GM23338 (cell line): ENCODE data around the gene MARCHF3. TPM values are rescaled to one million over a fixed set of nuclear protein-coding genes. Genes with fewer than 3 reads are reported as not detected.

ENCODE experiments used
- ATAC-seq: fragments of 200-7000 bp; cut with Tn5 transposase; 3 replicates; pipeline ENCODE4 v1.9.1; 2020
- DNase-seq: peaks from one replicate; pipeline ENCODE4 v3.0.0-alpha.2; 2015; ENCODE audit warnings: low spot score
- H2AFZ ChIP-seq: fragments of 200-600 bp; sonication (generic); 2 replicates; pipeline ENCODE4 v1.8.0; 2016; ENCODE audit warnings: antibody characterized with exemption, mild to moderate bottlenecking, moderate library complexity
- H3F3A ChIP-seq: fragments of 200-600 bp; sonication (generic); replicated peaks from 2 replicates; pipeline ENCODE4 v1.8.0; 2017; ENCODE audit warnings: antibody characterized with exemption, mixed run types, low read depth
- H3K27ac ChIP-seq: fragments of 200-600 bp; sonication (generic); 2 replicates; pipeline ENCODE4 v1.6.1; 2016; ENCODE audit warnings: low read depth
- H3K27me3 ChIP-seq: fragments of 200-600 bp; sonication (generic); 2 replicates; pipeline ENCODE4 v1.8.0; 2016; ENCODE audit warnings: mild to moderate bottlenecking, mixed run types, moderate library complexity; ENCODE audit not compliant: insufficient read depth
- H3K36me3 ChIP-seq: fragments of 200-600 bp; sonication (generic); 2 replicates; pipeline ENCODE4 v1.8.0; 2016; ENCODE audit warnings: mild to moderate bottlenecking; ENCODE audit not compliant: insufficient read depth
- H3K4me1 ChIP-seq: fragments of 200-600 bp; sonication (generic); 2 replicates; pipeline ENCODE4 v1.8.0; 2016; ENCODE audit warnings: mild to moderate bottlenecking, moderate library complexity; ENCODE audit not compliant: insufficient read depth
- H3K4me2 ChIP-seq: fragments of 200-600 bp; sonication (generic); 2 replicates; pipeline ENCODE4 v1.7.1; 2017; ENCODE audit warnings: mixed run types
- H3K4me3 ChIP-seq: fragments of 200-600 bp; sonication (generic); 2 replicates; pipeline ENCODE4 v1.6.1; 2016; ENCODE audit warnings: mixed run types
- H3K79me2 ChIP-seq: fragments of 200-600 bp; sonication (generic); replicated peaks from 2 replicates; pipeline ENCODE4 v1.8.0; 2017; ENCODE audit warnings: mild to moderate bottlenecking; ENCODE audit not compliant: insufficient read depth
- H3K9me2 ChIP-seq: fragments of 200-600 bp; sonication (generic); 2 replicates; pipeline ENCODE4 v1.8.0; 2017; ENCODE audit not compliant: insufficient read depth
- H4K20me1 ChIP-seq: fragments of 200-600 bp; sonication (generic); replicated peaks from 2 replicates; pipeline ENCODE4 v1.8.0; 2017; ENCODE audit warnings: mild to moderate bottlenecking; ENCODE audit not compliant: insufficient read depth
- H3K27ac Mint-ChIP-seq: 2 replicates; pipeline ENCODE4 v1.8.0; 2020; ENCODE audit warnings: inconsistent platforms, mild to moderate bottlenecking, moderate library complexity, mixed read lengths
- H3K27me3 Mint-ChIP-seq: 3 replicates; pipeline ENCODE4 v1.8.0; 2022; ENCODE audit warnings: low read depth, mild to moderate bottlenecking, moderate library complexity, mixed read lengths, inconsistent platforms; ENCODE audit not compliant: insufficient read depth, poor library complexity
- H3K36me3 Mint-ChIP-seq: 3 replicates; pipeline ENCODE4 v1.8.0; 2021; ENCODE audit warnings: low read depth, mild to moderate bottlenecking, inconsistent platforms, moderate library complexity, mixed read lengths
- H3K4me1 Mint-ChIP-seq: 3 replicates; pipeline ENCODE4 v1.8.0; 2020; ENCODE audit warnings: mild to moderate bottlenecking, inconsistent platforms, mixed read lengths
- H3K4me3 Mint-ChIP-seq: 3 replicates; pipeline ENCODE4 v1.8.0; 2021; ENCODE audit warnings: moderate library complexity, mild to moderate bottlenecking, inconsistent platforms, mixed read lengths
- H3K9me3 Mint-ChIP-seq: 3 replicates; pipeline ENCODE4 v1.8.0; 2020; ENCODE audit warnings: moderate library complexity, mild to moderate bottlenecking, inconsistent platforms, mixed read lengths
- CREB1 ChIP-seq: fragments of 250-450 bp; sonication (Bioruptor Pico); IDR thresholded peaks from 2 replicates; pipeline ENCODE4 v1.5.0; 2020; ENCODE audit warnings: low read depth, mild to moderate bottlenecking, moderate library complexity
- CTCF ChIP-seq, 2 experiments: fragments of 200-600 bp in 1 of 2; sonication (generic) in 1 of 2; conservative IDR thresholded peaks; 2 replicates each; pipeline versions ENCODE4 v1.5.1 to v1.6.1; 2016 to 2017; ENCODE audit warnings: antibody characterized with exemption in 2 of 2, low read depth in 2 of 2, mild to moderate bottlenecking in 2 of 2, moderate library complexity in 1 of 2
- ETS1 ChIP-seq: IDR thresholded peaks from 2 replicates; pipeline ENCODE4 v1.6.1; 2016; ENCODE audit warnings: antibody characterized with exemption
- EZH2 ChIP-seq: fragments of 200-600 bp; sonication (generic); IDR thresholded peaks from one replicate; pipeline ENCODE4 v1.8.0; 2017; ENCODE audit warnings: antibody characterized with exemption, mild to moderate bottlenecking, low read depth; ENCODE audit not compliant: unreplicated experiment
- EZH2phosphoT487 ChIP-seq: fragments of 200-600 bp; sonication (generic); IDR thresholded peaks from one replicate; pipeline ENCODE4 v1.8.1; 2018; ENCODE audit warnings: antibody characterized with exemption; ENCODE audit not compliant: unreplicated experiment
- JUNB ChIP-seq: IDR thresholded peaks from one replicate; pipeline ENCODE4 v1.6.1; 2016; ENCODE audit warnings: antibody characterized with exemption; ENCODE audit not compliant: unreplicated experiment
- NANOG ChIP-seq: IDR thresholded peaks from 2 replicates; pipeline ENCODE4 v1.6.1; 2016; ENCODE audit warnings: antibody characterized with exemption, borderline replicate concordance
- STAT1 ChIP-seq: IDR thresholded peaks from one replicate; pipeline ENCODE4 v1.6.1; 2016; ENCODE audit warnings: antibody characterized with exemption; ENCODE audit not compliant: unreplicated experiment
- ZNF114 ChIP-seq: fragments of 250-450 bp; sonication (Bioruptor Pico); IDR thresholded peaks from 2 replicates; pipeline ENCODE4 v1.5.0; 2020; ENCODE audit warnings: mild to moderate bottlenecking, moderate library complexity
- ZNF462 ChIP-seq: fragments of 250-450 bp; sonication (Bioruptor Pico); IDR thresholded peaks from 2 replicates; pipeline ENCODE4 v1.5.0; 2020; ENCODE audit warnings: mild to moderate bottlenecking, moderate library complexity
- polyA plus RNA-seq: library from polyadenylated mRNA; unstranded; fragments of >200 nt; fragmentation: Nextera tagmentation; extraction: Ambion mirVana; gene quantifications from 2 replicates; pipeline ENCODE4 v1.2.1, GENCODE V29; 2016
- total RNA-seq: library from RNA; depleted of rRNA; stranded (reverse); fragments of >200 nt; shearing (Covaris generic); gene quantifications from 2 replicates; pipeline ENCODE4 v1.2.3, GENCODE V29; 2014

MARCHF3 gene
- total and polyA plus RNA-seq, 2 experiments from 2014 or later, result 7.0 to 12.7 TPM

GRCh38 chr5:127068493-127069214 is 38.3 kb upstream of the MARCHF3 start (continued):
- TF ChIP-seq ZNF462 (CRISPR knock-in tag) (no peak), ZNF114 (CRISPR knock-in tag) (no peak), CTCF (conservative IDR thresholded peaks at IDR 0.05; ENCODE audit: low read depth in 2 of 2) (no peak), ETS1 (no peak), STAT1 (no peak)

GRCh38 chr5:127066721-127067120 is 36.4 kb upstream of the MARCHF3 start:
- H3K36me3 ChIP-seq, result no peaks in the 10 kb centered on the region
- peaks cover 19% of the 10 kb centered on the region; the same call in 1 of the 2 replicates for H3K4me1 ChIP-seq
- H3K27ac ChIP-seq, result no peak overlapping the region
- DNase-seq (no peak), ATAC-seq (no peak)
- H4K20me1 ChIP-seq, result no peaks in the 10 kb centered on the region
- H3K27me3 ChIP-seq, result no peaks in the 10 kb centered on the region
- H3K4me3 ChIP-seq, result no peak overlapping the region
- H3K4me2 ChIP-seq, result no peak overlapping the region
- H3K27me3 Mint-ChIP-seq, result no peaks in the 10 kb centered on the region
- H2AFZ ChIP-seq, result no peak overlapping the region
- peaks cover 32% of the 10 kb centered on the region; the same call in 2 of the 3 replicates for H3K4me1 Mint-ChIP-seq
- no peaks in the 10 kb centered on the region for H3F3A ChIP-seq
- no peaks in the 10 kb centered on the region for H3K9me3 Mint-ChIP-seq
- no peak overlapping the region for H3K4me3 Mint-ChIP-seq
- H3K79me2 ChIP-seq, result no peaks in the 10 kb centered on the region
- H3K9me2 ChIP-seq, result no peaks in the 10 kb centered on the region
- no peak overlapping the region for H3K27ac Mint-ChIP-seq
- H3K36me3 Mint-ChIP-seq, result no peaks in the 10 kb centered on the region
- TF ChIP-seq JUNB (no peak), EZH2 (no peak), CREB1 (CRISPR knock-in tag) (no peak), ETS1 (no peak), NANOG (no peak), EZH2phosphoT487 (no peak)
